Kidney (tissue), 14 donors: ENCODE measurements around the gene C17orf67. TPM values are rescaled to one million over a fixed set of nuclear protein-coding genes. Genes with fewer than 3 reads are reported as not detected.

ENCODE experiments used
- DNase-seq, 5 donors: peaks; one replicate each; pipeline ENCODE4 v3.0.0-alpha.2; 2013 to 2020
- FAIRE-seq: peaks from 2 replicates; lab custom pipeline; 2012; peaks lifted over from hg19 to GRCh38; lab: Jason Lieb, UNC
- H3K27ac ChIP-seq, 2 donors: one replicate each; pipeline ENCODE4 v1.7.0; 2013; ENCODE audit warnings: low read depth in 2 of 2, low read length in 2 of 2, inconsistent platforms in 1 of 2
- H3K27me3 ChIP-seq: one replicate; pipeline ENCODE4 v1.7.1; 2013; ENCODE audit warnings: low read length, inconsistent platforms; ENCODE audit not compliant: control insufficient read depth, insufficient read depth
- H3K36me3 ChIP-seq, 3 donors: one replicate each; pipeline versions ENCODE4 v1.7.0 to v1.7.1; 2013; ENCODE audit warnings: low read length in 3 of 3, control low read depth in 1 of 3, inconsistent platforms in 1 of 3; ENCODE audit not compliant: insufficient read depth in 3 of 3, control insufficient read depth in 2 of 3
- H3K4me1 ChIP-seq, 3 donors: one replicate each; pipeline versions ENCODE4 v1.7.0 to v1.7.1; 2013; ENCODE audit warnings: low read length in 3 of 3, inconsistent platforms in 1 of 3, low read depth in 1 of 3; ENCODE audit not compliant: control insufficient read depth in 2 of 3, insufficient read depth in 2 of 3
- H3K4me3 ChIP-seq, 3 donors: one replicate each; pipeline versions ENCODE4 v1.7.0 to v1.8.1; 2013; ENCODE audit warnings: low read length in 3 of 3, control low read depth in 1 of 3, inconsistent platforms in 1 of 3
- H3K9ac ChIP-seq, 3 donors: one replicate each; pipeline versions ENCODE4 v1.7.0 to v1.7.1; 2013; ENCODE audit warnings: low read length in 3 of 3, control low read depth in 1 of 3, inconsistent platforms in 1 of 3
- H3K9me3 ChIP-seq, 3 donors: one replicate each; pipeline versions ENCODE4 v1.7.0 to v1.7.1; 2013; ENCODE audit warnings: low read length in 3 of 3, control low read depth in 1 of 3, inconsistent platforms in 1 of 3; ENCODE audit not compliant: control insufficient read depth in 2 of 3, insufficient read depth in 1 of 3
- CTCF ChIP-seq: IDR thresholded peaks from 3 replicates; pipeline ENCODE4 v1.5.1; 2012; ENCODE audit warnings: mild to moderate bottlenecking, moderate library complexity, borderline replicate concordance; ENCODE audit not compliant: insufficient read depth; ENCODE audit errors: extremely low read depth
- intact Hi-C: fragments of 100-400 bp; cut with DNase I; formaldehyde crosslinking; loops from one replicate; pipeline ENCODE4 v1.11.1; 2022
- polyA plus RNA-seq: library from polyadenylated mRNA; stranded (reverse); fragments of 350-450 nt; fragmentation: Illumina TruSeq; extraction: RNeasy Lipid Tissue Mini Kit (QIAGEN cat#74804); gene quantifications from one replicate; pipeline ENCODE4 v1.2.3, GENCODE V29; 2014; ENCODE audit warnings: low read depth, low replicate concordance; ENCODE audit not compliant: insufficient read depth
- total RNA-seq: library from RNA; stranded (reverse); fragmentation: NEBNext Ultra II Directional; extraction: Animal tissue kit (Norgen Biotek cat#: 25700); gene quantifications from one replicate; pipeline ENCODE4 v1.2.1, GENCODE V29; 2021
- donor health status: control.
- donor health status: control.
- donor health status: control.
- donor health status: control.
- donor health status: control.
- donor health status: DM: yes; HTN: yes; CAD: no.
- donor health status: Normal renal cell carcinoma (clear cell type).

Gene C17orf67
- total and polyA plus RNA-seq, 2 donors from 2014 or later: 0.69 to 2.0 TPM

- Histone ChIP-seq H3K36me3 (no peaks in the 10 kb centered on the region), H3K27ac (no peak overlapping the region), H3K9ac (no peak overlapping the region), H3K4me1 (peaks cover 0 to 4% (median 0%) of the 10 kb centered on the region in 3 donors), H3K4me3 (no peak overlapping the region), H3K27me3 (no peaks in the 10 kb centered on the region), H3K9me3 (no peaks in the 10 kb centered on the region)
- DNase-seq: no peak
- no peak for TF ChIP-seq CTCF
- no peak for FAIRE-seq
- intact Hi-C loops: loop anchor here (10.0 kb wide), 1 partner anchor 125 kb away; no protein-coding TSS in a partner anchor
Measured at GRCh38 chr17:56820207-56820606, 13.5 kb downstream of the C17orf67 start.

- peak; percentile 91 for TF ChIP-seq CTCF
- peaks cover 0 to 4% (median 0%) of the 10 kb centered on the region in 3 donors for H3K4me1 ChIP-seq
- no peak overlapping the region for H3K9ac ChIP-seq
- no peak overlapping the region for H3K27ac ChIP-seq
- no peaks in the 10 kb centered on the region for H3K27me3 ChIP-seq
- DNase-seq (peak in 4 of 5 donors; percentile 71 to 86 (median 78)), FAIRE-seq (peak; percentile 61)
- no peaks in the 10 kb centered on the region for H3K36me3 ChIP-seq
- intact Hi-C loops: loop anchor here (10.0 kb wide), 1 partner anchor 125 kb away; no protein-coding TSS in a partner anchor
- H3K9me3 ChIP-seq: no peaks in the 10 kb centered on the region
- H3K4me3 ChIP-seq: no peak overlapping the region
Measured at GRCh38 chr17:56819431-56820145, 14.1 kb downstream of the C17orf67 start.

- Histone ChIP-seq H3K27me3 (no peaks in the 10 kb centered on the region), H3K27ac (no peak overlapping the region), H3K9me3 (no peaks in the 10 kb centered on the region), H3K9ac (no peak overlapping the region), H3K4me1 (peaks cover 0 to 4% (median 0%) of the 10 kb centered on the region in 3 donors), H3K36me3 (no peaks in the 10 kb centered on the region), H3K4me3 (no peak overlapping the region)
- DNase-seq (no peak), FAIRE-seq (no peak)
- intact Hi-C loops: no loop called here
- no peak for TF ChIP-seq CTCF
Measured at GRCh38 chr17:56819030-56819429, 14.7 kb downstream of the C17orf67 start.
